B cell (primary cell): ENCODE data around the gene CCT6B. TPM values are rescaled to one million over a fixed set of nuclear protein-coding genes. Genes with fewer than 3 reads are reported as not detected.

Source experiments
- ATAC-seq: fragments of 200-7000 bp; cut with Tn5 transposase; one replicate; pipeline ENCODE4 v1.10.0; 2021; ENCODE audit warnings: low read depth, mild to moderate bottlenecking, moderate number of reproducible peaks, moderate library complexity
- CTCF ChIA-PET: fragments of 350-600 bp; sonication (Branson Sonifier 250); formaldehyde crosslinking; loops from one replicate; lab custom pipeline; 2021; ENCODE audit warnings: antibody characterized with exemption, inconsistent platforms; lab: Charles Lee
- POLR2A ChIA-PET: fragments of 350-600 bp; sonication (Branson Sonifier 250); formaldehyde crosslinking; loops from one replicate; lab custom pipeline; 2021; ENCODE audit warnings: antibody characterized with exemption; lab: Charles Lee
- DNase-seq: peaks from one replicate; pipeline ENCODE4 v3.0.0; 2013
- H2AFZ ChIP-seq: 2 replicates; pipeline ENCODE4 v1.6.1; 2012; ENCODE audit warnings: mild to moderate bottlenecking, low read depth, low read length; ENCODE audit not compliant: insufficient read depth, poor library complexity, severe bottlenecking
- H3K27ac ChIP-seq, 2 donors: 1 replicate in 1 of 2; 2 replicates in 1 of 2; pipeline ENCODE4 v1.5.1; 2012 to 2013; ENCODE audit warnings: low read length in 2 of 2, mild to moderate bottlenecking in 2 of 2, moderate library complexity in 1 of 2
- H3K27me3 ChIP-seq, 4 experiments: fragments of 200-600 bp in 1 of 4; sonication (generic) in 1 of 4; replicated peaks in 1 of 4; 1 replicate in 2 of 4; 2 replicates in 2 of 4; pipeline versions ENCODE4 v1.6.1 to v1.7.0; 2013 to 2016; ENCODE audit warnings: low read length in 3 of 4, mild to moderate bottlenecking in 2 of 4, mixed read lengths in 1 of 4, moderate library complexity in 1 of 4; ENCODE audit not compliant: insufficient read depth in 4 of 4, control insufficient read depth in 3 of 4; ENCODE audit errors: control extremely low read depth in 1 of 4
- H3K36me3 ChIP-seq, 2 experiments: replicated peaks in 1 of 2; 1 replicate in 1 of 2; 2 replicates in 1 of 2; pipeline versions ENCODE4 v1.6.1 to v1.7.1; 2013; ENCODE audit warnings: low read length in 1 of 2; ENCODE audit not compliant: insufficient read depth in 2 of 2, control insufficient read depth in 1 of 2; ENCODE audit errors: control extremely low read depth in 1 of 2, extremely low read depth in 1 of 2
- H3K4me1 ChIP-seq, 2 donors: fragments of 200-600 bp in 1 of 2; sonication (generic) in 1 of 2; 1 replicate in 1 of 2; 2 replicates in 1 of 2; pipeline versions ENCODE4 v1.5.1 to v1.6.1; 2013 to 2017; ENCODE audit warnings: low read length in 2 of 2; ENCODE audit not compliant: control insufficient read depth in 2 of 2, insufficient read depth in 2 of 2
- H3K4me2 ChIP-seq: replicated peaks from 2 replicates; pipeline ENCODE3; 2012; ENCODE audit warnings: mild to moderate bottlenecking, low read depth, low read length; ENCODE audit not compliant: poor library complexity, severe bottlenecking
- H3K4me3 ChIP-seq, 5 experiments: fragments of 200-600 bp in 1 of 5; sonication (generic) in 1 of 5; 1 replicate in 3 of 5; 2 replicates in 2 of 5; pipeline versions ENCODE4 v1.5.1 to v1.7.0; 2011 to 2016; ENCODE audit warnings: low read length in 4 of 5, mild to moderate bottlenecking in 4 of 5, low read depth in 2 of 5, control low read depth in 1 of 5, moderate library complexity in 1 of 5; ENCODE audit not compliant: insufficient read depth in 1 of 5; ENCODE audit errors: control extremely low read depth in 1 of 5, extremely low read depth in 1 of 5
- H3K79me2 ChIP-seq: fragments of 200-600 bp; sonication (generic); one replicate; pipeline ENCODE4 v1.6.0; 2016; ENCODE audit warnings: low read length; ENCODE audit not compliant: control insufficient read depth, insufficient read depth
- H3K9ac ChIP-seq: fragments of 200-600 bp; sonication (generic); 2 replicates; pipeline ENCODE4 v1.6.1; 2017; ENCODE audit warnings: mild to moderate bottlenecking, low read length, moderate library complexity
- H3K9me3 ChIP-seq, 3 donors: one replicate each; pipeline versions ENCODE4 v1.6.1 to v1.7.1; 2013; ENCODE audit warnings: low read length in 2 of 3; ENCODE audit not compliant: control insufficient read depth in 2 of 3, insufficient read depth in 1 of 3; ENCODE audit errors: control extremely low read depth in 1 of 3
- H4K20me1 ChIP-seq: 2 replicates; pipeline ENCODE4 v1.6.0; 2012; ENCODE audit warnings: mild to moderate bottlenecking, low read length; ENCODE audit not compliant: insufficient read depth, control insufficient read depth, poor library complexity, severe bottlenecking
- H3K27ac Mint-ChIP-seq: one replicate; pipeline ENCODE4 v1.8.0; 2021; ENCODE audit warnings: mixed read lengths
- H3K27me3 Mint-ChIP-seq: one replicate; pipeline ENCODE4 v1.8.0; 2021; ENCODE audit warnings: mixed read lengths
- H3K4me1 Mint-ChIP-seq: one replicate; pipeline ENCODE4 v1.8.0; 2021; ENCODE audit warnings: mixed read lengths
- H3K4me3 Mint-ChIP-seq: one replicate; pipeline ENCODE4 v1.8.0; 2021; ENCODE audit warnings: mixed read lengths
- H3K9me3 Mint-ChIP-seq: one replicate; pipeline ENCODE4 v1.8.0; 2022; ENCODE audit warnings: mixed read lengths; ENCODE audit not compliant: insufficient read depth
- CTCF ChIP-seq: fragments of 200-600 bp; IDR thresholded peaks from one replicate; pipeline ENCODE4 v1.8.0; 2022; ENCODE audit warnings: antibody characterized with exemption, mild to moderate bottlenecking
- EZH2 ChIP-seq: IDR thresholded peaks from 2 replicates; pipeline ENCODE4 v1.6.1; 2012; ENCODE audit warnings: borderline replicate concordance, low read depth, mild to moderate bottlenecking, moderate library complexity, low read length; ENCODE audit not compliant: insufficient read depth, poor library complexity, severe bottlenecking
- WGBS: methylation state at CpG from one replicate; pipeline ENCODE4 v1.1.5; 2013; ENCODE audit warnings: missing lambda C conversion rate; ENCODE audit not compliant: insufficient coverage; 5-methylcytosine and 5-hydroxymethylcytosine counted together
- intact Hi-C: fragments of 100-400 bp; cut with micrococcal nuclease; formaldehyde crosslinking; loops from one replicate; pipeline ENCODE4 v1.10.0; 2022
- polyA plus RNA-seq: library from polyadenylated mRNA; depleted of rRNA; stranded (reverse); fragments of >200 nt; gene quantifications from 2 replicates; pipeline ENCODE4 v1.2.3, GENCODE V29; 2012
- total RNA-seq, 2 donors: library from RNA; stranded (reverse); fragments of 120-200 nt in 1 of 2; gene quantifications; 1 replicate in 1 of 2; 2 replicates in 1 of 2; pipeline versions ENCODE4 v1.2.3 to v1.2.4, GENCODE V29; 2013 to 2022

The CCT6B gene
- total and polyA plus RNA-seq, 2 donors (not counting 1 experiment from before 2014, with no cell fraction given), result 0.82 to 2.6 TPM

- Mint-ChIP-seq H3K4me3 (no peak overlapping the region), H3K9me3 (no peaks in the 10 kb centered on the region), H3K4me1 (peaks cover 11% of the 10 kb centered on the region), H3K27me3 (no peaks in the 10 kb centered on the region), H3K27ac (no peak overlapping the region)
- POLR2A ChIA-PET, result no interaction called here
- intact Hi-C loops, result no loop called here
- Histone ChIP-seq H3K4me3 (no peak overlapping the region), H4K20me1 (no peaks in the 10 kb centered on the region), H2AFZ (no peak overlapping the region), H3K4me1 (peaks cover 5 to 7% of the 10 kb centered on the region in 2 donors), H3K79me2 (no peaks in the 10 kb centered on the region), H3K27ac (no peak overlapping the region), H3K9me3 (no peaks in the 10 kb centered on the region), H3K4me2 (no peak overlapping the region), H3K27me3 (no peaks in the 10 kb centered on the region), H3K36me3 (no peaks in the 10 kb centered on the region), H3K9ac (no peak overlapping the region)
- CTCF ChIA-PET, result no interaction called here
- no peak for TF ChIP-seq EZH2
- TF ChIP-seq CTCF, result no peak
- ATAC-seq, result no peak
- DNase-seq, result no peak
- WGBS, result 84% methylated on average over 2 of the region's 3 CpGs
Measured at GRCh38 chr17:34974794-34975785, 13.8 kb upstream of the CCT6B start.

- Histone ChIP-seq H2AFZ (no peak overlapping the region), H3K4me3 (no peak overlapping the region), H3K27me3 (no peaks in the 10 kb centered on the region), H4K20me1 (no peaks in the 10 kb centered on the region), H3K79me2 (no peaks in the 10 kb centered on the region), H3K9me3 (no peaks in the 10 kb centered on the region), H3K9ac (no peak overlapping the region), H3K4me1 (no peaks in the 10 kb centered on the region), H3K36me3 (peaks cover 0 to under 1% of the 10 kb centered on the region in 2 experiments), H3K27ac (no peak overlapping the region), H3K4me2 (no peak overlapping the region)
- DNase-seq, result no peak
- no peak for TF ChIP-seq EZH2
- no peak for TF ChIP-seq CTCF
- ChIA-PET POLR2A (no interaction called here), CTCF (no interaction called here)
- Mint-ChIP-seq H3K9me3 (no peaks in the 10 kb centered on the region), H3K4me3 (no peak overlapping the region), H3K4me1 (peaks cover 2% of the 10 kb centered on the region), H3K27ac (no peak overlapping the region), H3K27me3 (no peaks in the 10 kb centered on the region)
- no CpG with 5 or more reads among the region's 2 CpGs for WGBS
- intact Hi-C loops, result no loop called here
- no peak for ATAC-seq
Measured at GRCh38 chr17:34974179-34974578, 12.9 kb upstream of the CCT6B start.
